Mesothelial cell of epicardium (in vitro differentiated cells): ENCODE data around the gene CCSER1. TPM values are rescaled to one million over a fixed set of nuclear protein-coding genes. Genes with fewer than 3 reads are reported as not detected.

Experiments
- DNase-seq, 2 experiments: peaks; one replicate each; pipeline ENCODE4 v3.0.0; 2021; ENCODE audit warnings: low spot score in 2 of 2; ENCODE audit not compliant: unreplicated experiment in 2 of 2
- H3K27ac Mint-ChIP-seq: 2 replicates; pipeline ENCODE4 v1.8.0; 2021; ENCODE audit warnings: mixed read lengths
- H3K27me3 Mint-ChIP-seq: 2 replicates; pipeline ENCODE4 v1.8.0; 2021; ENCODE audit warnings: low read depth, mixed read lengths
- H3K36me3 Mint-ChIP-seq: 2 replicates; pipeline ENCODE4 v1.8.0; 2021; ENCODE audit warnings: mixed read lengths
- H3K4me1 Mint-ChIP-seq: 2 replicates; pipeline ENCODE4 v1.8.0; 2021; ENCODE audit warnings: mixed read lengths
- H3K4me3 Mint-ChIP-seq: 2 replicates; pipeline ENCODE4 v1.8.0; 2021; ENCODE audit warnings: mild to moderate bottlenecking, moderate library complexity, mixed read lengths
- H3K9me3 Mint-ChIP-seq: 2 replicates; pipeline ENCODE4 v1.8.0; 2021; ENCODE audit warnings: mixed read lengths
- CTCF ChIP-seq: fragments of 200-600 bp; sonication (generic); IDR thresholded peaks from one replicate; pipeline ENCODE4 v1.5.0; 2021; ENCODE audit warnings: antibody characterized with exemption; ENCODE audit not compliant: unreplicated experiment
- total RNA-seq: library from RNA; stranded (reverse); gene quantifications from 3 replicates; pipeline ENCODE4 v1.2.1, GENCODE V29; 2021

CCSER1 gene
- total RNA-seq, 1 donor from 2014 or later, result 7.2 TPM

GRCh38 chr4:90234916-90235547 lies 107.8 kb downstream of the CCSER1 start:
- Mint-ChIP-seq H3K4me3 (no peak overlapping the region), H3K4me1 (no peaks in the 10 kb centered on the region), H3K9me3 (no peaks in the 10 kb centered on the region), H3K36me3 (no peaks in the 10 kb centered on the region), H3K27ac (no peak overlapping the region), H3K27me3 (no peaks in the 10 kb centered on the region)
- no peak for DNase-seq
- no peak for TF ChIP-seq CTCF

GRCh38 chr4:90237751-90238530 lies 110.7 kb downstream of the CCSER1 start:
- no peak overlapping the region for H3K4me3 Mint-ChIP-seq
- H3K9me3 Mint-ChIP-seq, result no peaks in the 10 kb centered on the region
- H3K4me1 Mint-ChIP-seq, result no peaks in the 10 kb centered on the region
- TF ChIP-seq CTCF, result no peak
- no peak overlapping the region for H3K27ac Mint-ChIP-seq
- H3K36me3 Mint-ChIP-seq, result no peaks in the 10 kb centered on the region
- H3K27me3 Mint-ChIP-seq, result no peaks in the 10 kb centered on the region
- no peak for DNase-seq

GRCh38 chr4:90240333-90240732 lies 113.1 kb downstream of the CCSER1 start:
- no peak for TF ChIP-seq CTCF
- Mint-ChIP-seq H3K4me3 (no peak overlapping the region), H3K4me1 (no peaks in the 10 kb centered on the region), H3K9me3 (no peaks in the 10 kb centered on the region), H3K36me3 (no peaks in the 10 kb centered on the region), H3K27ac (no peak overlapping the region), H3K27me3 (no peaks in the 10 kb centered on the region)
- no peak for DNase-seq

- H3K27me3 Mint-ChIP-seq, result no peaks in the 10 kb centered on the region
- H3K36me3 Mint-ChIP-seq, result no peaks in the 10 kb centered on the region
- DNase-seq, result no peak
- no peaks in the 10 kb centered on the region for H3K9me3 Mint-ChIP-seq
- no peak overlapping the region for H3K4me3 Mint-ChIP-seq
- TF ChIP-seq CTCF, result no peak
- no peaks in the 10 kb centered on the region for H3K4me1 Mint-ChIP-seq
- H3K27ac Mint-ChIP-seq, result no peak overlapping the region
These were observed 113.8 kb downstream of the CCSER1 start for GRCh38 chr4:90241008-90241407.

GRCh38 chr4:90245837-90246236 lies 118.6 kb downstream of the CCSER1 start:
- Mint-ChIP-seq H3K4me3 (no peak overlapping the region), H3K27me3 (peaks cover 2% of the 10 kb centered on the region), H3K27ac (no peak overlapping the region), H3K4me1 (no peaks in the 10 kb centered on the region), H3K36me3 (no peaks in the 10 kb centered on the region), H3K9me3 (no peaks in the 10 kb centered on the region)
- no peak for TF ChIP-seq CTCF
- DNase-seq, result no peak
